K562 (cell line): ENCODE data around the gene ANKRD27. TPM values are rescaled to one million over a fixed set of nuclear protein-coding genes. Genes with fewer than 3 reads are reported as not detected.

Source experiments
- ELK3 ChIP-seq: fragments of 450-650 bp; formaldehyde crosslinking; IDR thresholded peaks from 2 replicates; pipeline ENCODE4 v1.4.0; 2020; ENCODE audit warnings: mild to moderate bottlenecking
- KLF1 ChIP-seq: fragments of 450-650 bp; IDR thresholded peaks from 2 replicates; pipeline ENCODE4 v1.6.1; 2016; ENCODE audit warnings: missing genetic modification characterization, missing compliant biosample characterization
- LCOR ChIP-seq: sonication (generic); formaldehyde crosslinking; IDR thresholded peaks from 2 replicates; pipeline ENCODE4 v1.8.0; 2022; ENCODE audit warnings: mild to moderate bottlenecking, missing genetic modification reagents
- NBN ChIP-seq: fragments of 450-650 bp; IDR thresholded peaks from 2 replicates; pipeline ENCODE4 v1.6.1; 2016; ENCODE audit warnings: low read depth, mild to moderate bottlenecking
- NFE2L1 ChIP-seq: fragments of 450-650 bp; IDR thresholded peaks from 2 replicates; pipeline ENCODE4 v1.6.1; 2016; ENCODE audit warnings: missing genetic modification characterization, low read depth, mild to moderate bottlenecking, missing compliant biosample characterization, moderate library complexity, borderline replicate concordance
- PPARD ChIP-seq: fragments of 250-450 bp; sonication (Bioruptor Pico); IDR thresholded peaks from 2 replicates; pipeline ENCODE4 v1.8.0; 2022; ENCODE audit warnings: inconsistent platforms, mild to moderate bottlenecking, moderate library complexity
- PURB ChIP-seq: sonication (generic); formaldehyde crosslinking; IDR thresholded peaks from 2 replicates; pipeline ENCODE4 v1.9.0; 2021; ENCODE audit warnings: low read depth, mild to moderate bottlenecking, missing genetic modification reagents
- RFX5 ChIP-seq: IDR thresholded peaks from 2 replicates; pipeline ENCODE4 v1.6.1; 2011; ENCODE audit warnings: low read depth, mild to moderate bottlenecking, improper control_type of control experiment, low read length
- SAFB ChIP-seq: fragments of 200-400 bp; formaldehyde crosslinking; IDR thresholded peaks from 2 replicates; pipeline ENCODE4 v1.6.1; 2017; ENCODE audit warnings: low read depth, low read length, borderline replicate concordance
- SMAD4 ChIP-seq: fragments of 250-450 bp; sonication (Bioruptor Pico); conservative IDR thresholded peaks from 2 replicates; pipeline ENCODE4 v1.8.0; 2021; ENCODE audit warnings: inconsistent platforms, mild to moderate bottlenecking, moderate library complexity
- ZBTB9 ChIP-seq: fragments of 450-650 bp; formaldehyde crosslinking; IDR thresholded peaks from 2 replicates; pipeline ENCODE4 v1.4.0; 2020; ENCODE audit warnings: mild to moderate bottlenecking, moderate library complexity
- ZNF197 ChIP-seq: fragments of 200-800 bp; sonication (Bioruptor generic); IDR thresholded peaks from 2 replicates; pipeline ENCODE4 v1.6.1; 2016; ENCODE audit warnings: low read depth, missing genetic modification characterization, missing compliant biosample characterization
- ZNF311 ChIP-seq: fragments of 250-450 bp; sonication (Bioruptor Pico); IDR thresholded peaks from 2 replicates; pipeline ENCODE4 v1.4.0; 2020; ENCODE audit warnings: mild to moderate bottlenecking, moderate library complexity
- ZNF639 ChIP-seq, 2 experiments: fragments of 200-800 bp in 1 of 2; sonication (Bioruptor generic) in 1 of 2; sonication (generic) in 1 of 2; formaldehyde crosslinking in 1 of 2; IDR thresholded peaks in 1 of 2; conservative IDR thresholded peaks in 1 of 2; 2 replicates each; pipeline versions ENCODE4 v1.5.0 to v1.6.1; 2016 to 2020; ENCODE audit warnings: missing compliant biosample characterization in 1 of 2, missing genetic modification characterization in 1 of 2, missing genetic modification reagents in 1 of 2
- ZNF766 ChIP-seq: fragments of 200-800 bp; sonication (Bioruptor generic); conservative IDR thresholded peaks from 2 replicates; pipeline ENCODE4 v1.6.1; 2016; ENCODE audit warnings: missing genetic modification characterization, missing compliant biosample characterization
- ZNF77 ChIP-seq: fragments of 250-450 bp; sonication (Bioruptor Pico); IDR thresholded peaks from 2 replicates; pipeline ENCODE4 v1.5.0; 2020
- polyA plus RNA-seq, 8 experiments: library from polyadenylated mRNA; depleted of rRNA in 4 of 8; stranded (reverse) in 5 of 8; unstranded in 3 of 8; fragments of >200 nt; fragmentation: Nextera tagmentation in 2 of 8; fragmentation: Illumina TruSeq in 1 of 8; extraction: Ambion mirVana in 2 of 8; extraction: Trizol in 1 of 8; gene quantifications; 2 replicates each; pipeline versions ENCODE4 v1.2.1 to v1.2.3, GENCODE V29; 2011 to 2014; ENCODE audit warnings: inconsistent platforms in 1 of 8, missing spikeins in 1 of 8
- total RNA-seq, 7 experiments: library from RNA; depleted of rRNA in 6 of 7; stranded (reverse); fragments of >200 nt in 6 of 7; fragmentation: Illumina TruSeq in 2 of 7; extraction: Trizol in 2 of 7; gene quantifications; 2 replicates each; pipeline versions ENCODE4 v1.2.1 to v1.2.3, GENCODE V29; 2011 to 2021; ENCODE audit warnings: low replicate concordance in 1 of 7
- TF ChIP-seq, protein P1 (sequence below): fragments of 250-450 bp; sonication (Bioruptor Pico); IDR thresholded peaks from 2 replicates; pipeline ENCODE4 v1.8.0; 2022; ENCODE audit warnings: inconsistent platforms, mild to moderate bottlenecking, moderate library complexity, borderline replicate concordance
- TF ChIP-seq, protein P2 (sequence below): fragments of 250-450 bp; sonication (Bioruptor Pico); IDR thresholded peaks from 2 replicates; pipeline ENCODE4 v1.5.0; 2020; ENCODE audit warnings: mild to moderate bottlenecking
- TF ChIP-seq, protein P3 (sequence below): fragments of 450-650 bp; formaldehyde crosslinking; IDR thresholded peaks from 2 replicates; pipeline ENCODE4 v1.4.0; 2022; ENCODE audit warnings: mild to moderate bottlenecking, moderate library complexity

Gene ANKRD27
- total and polyA plus RNA-seq, 9 of the 15 experiments (the other 6 are each of a cell fraction or from before 2014, with no cell fraction given) = 5.3 to 71.3 (median 54.2) TPM

DNA sequence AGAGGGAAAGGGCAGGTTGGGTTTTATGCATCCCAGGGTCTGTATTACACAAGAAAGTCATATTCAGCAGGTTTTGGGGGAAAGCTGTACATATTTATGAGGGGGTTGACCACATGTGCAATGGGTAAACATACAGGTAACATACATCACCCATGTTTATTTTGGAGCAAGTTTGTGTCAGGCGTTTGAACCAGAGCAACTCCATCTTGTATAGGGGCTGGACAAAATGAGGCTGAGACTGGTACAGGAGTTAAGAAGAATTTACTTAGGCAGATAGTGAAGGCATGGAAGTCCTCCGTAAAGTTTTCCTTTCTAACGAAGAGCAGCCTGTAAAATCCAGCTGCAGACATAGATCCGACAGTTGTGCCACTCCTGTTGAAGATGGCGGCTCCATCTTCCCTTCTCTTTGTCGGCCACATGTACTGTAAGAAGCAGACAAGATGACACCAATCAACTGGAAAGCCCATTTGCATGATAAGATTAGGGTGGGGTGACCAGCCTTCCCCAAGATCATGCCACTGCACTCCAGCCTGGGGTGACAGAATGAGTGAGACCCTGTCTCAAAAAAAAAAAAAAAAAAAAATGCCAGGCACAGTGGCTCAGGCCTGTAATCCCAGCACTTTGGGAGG is 12.0 kb upstream of the ANKRD27 start (continued):
- peak; percentile 97 for TF ChIP-seq ZBTB9 (CRISPR knock-in tag)
- peak; percentile 88 for TF ChIP-seq ELK3 (CRISPR knock-in tag)
- no peak for TF ChIP-seq PURB (CRISPR knock-in tag)
- TF ChIP-seq SMAD4 (CRISPR knock-in tag) = peak; percentile 97
- TF ChIP-seq, protein P1, sequence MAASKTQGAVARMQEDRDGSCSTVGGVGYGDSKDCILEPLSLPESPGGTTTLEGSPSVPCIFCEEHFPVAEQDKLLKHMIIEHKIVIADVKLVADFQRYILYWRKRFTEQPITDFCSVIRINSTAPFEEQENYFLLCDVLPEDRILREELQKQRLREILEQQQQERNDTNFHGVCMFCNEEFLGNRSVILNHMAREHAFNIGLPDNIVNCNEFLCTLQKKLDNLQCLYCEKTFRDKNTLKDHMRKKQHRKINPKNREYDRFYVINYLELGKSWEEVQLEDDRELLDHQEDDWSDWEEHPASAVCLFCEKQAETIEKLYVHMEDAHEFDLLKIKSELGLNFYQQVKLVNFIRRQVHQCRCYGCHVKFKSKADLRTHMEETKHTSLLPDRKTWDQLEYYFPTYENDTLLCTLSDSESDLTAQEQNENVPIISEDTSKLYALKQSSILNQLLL (CRISPR knock-in tag) = no peak
- peak; percentile 95 for TF ChIP-seq ZNF311 (CRISPR knock-in tag)
- TF ChIP-seq NBN = no peak
- TF ChIP-seq RFX5 = no peak
- TF ChIP-seq ZNF766 (CRISPR knock-in tag) = peak; percentile 91
- TF ChIP-seq, protein P2, sequence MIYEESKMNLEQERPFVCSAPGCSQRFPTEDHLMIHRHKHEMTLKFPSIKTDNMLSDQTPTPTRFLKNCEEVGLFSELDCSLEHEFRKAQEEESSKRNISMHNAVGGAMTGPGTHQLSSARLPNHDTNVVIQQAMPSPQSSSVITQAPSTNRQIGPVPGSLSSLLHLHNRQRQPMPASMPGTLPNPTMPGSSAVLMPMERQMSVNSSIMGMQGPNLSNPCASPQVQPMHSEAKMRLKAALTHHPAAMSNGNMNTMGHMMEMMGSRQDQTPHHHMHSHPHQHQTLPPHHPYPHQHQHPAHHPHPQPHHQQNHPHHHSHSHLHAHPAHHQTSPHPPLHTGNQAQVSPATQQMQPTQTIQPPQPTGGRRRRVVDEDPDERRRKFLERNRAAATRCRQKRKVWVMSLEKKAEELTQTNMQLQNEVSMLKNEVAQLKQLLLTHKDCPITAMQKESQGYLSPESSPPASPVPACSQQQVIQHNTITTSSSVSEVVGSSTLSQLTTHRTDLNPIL (CRISPR knock-in tag) = peak; percentile 83; the same call in 1 of the 2 replicates
- peak; percentile 75 for TF ChIP-seq PPARD (CRISPR knock-in tag)
- TF ChIP-seq LCOR (CRISPR knock-in tag) = no peak
- TF ChIP-seq ZNF197 = peak; percentile 71; the same call in 1 of the 2 replicates
- no peak for TF ChIP-seq ZNF77 (CRISPR knock-in tag)
- peak; percentile 40; the same call in 1 of the 2 replicates for TF ChIP-seq NFE2L1
- no peak for TF ChIP-seq SAFB
- TF ChIP-seq, protein P3, sequence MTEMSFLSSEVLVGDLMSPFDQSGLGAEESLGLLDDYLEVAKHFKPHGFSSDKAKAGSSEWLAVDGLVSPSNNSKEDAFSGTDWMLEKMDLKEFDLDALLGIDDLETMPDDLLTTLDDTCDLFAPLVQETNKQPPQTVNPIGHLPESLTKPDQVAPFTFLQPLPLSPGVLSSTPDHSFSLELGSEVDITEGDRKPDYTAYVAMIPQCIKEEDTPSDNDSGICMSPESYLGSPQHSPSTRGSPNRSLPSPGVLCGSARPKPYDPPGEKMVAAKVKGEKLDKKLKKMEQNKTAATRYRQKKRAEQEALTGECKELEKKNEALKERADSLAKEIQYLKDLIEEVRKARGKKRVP = peak; percentile 84
- TF ChIP-seq KLF1 (tag) = peak; percentile 43; the same call in 1 of the 2 replicates
- peak in 1 of 2 experiments; percentile 88; a peak in 2 of 4 replicates for TF ChIP-seq ZNF639 (CRISPR knock-in tag; conservative IDR thresholded peaks at IDR 0.05 in 1 of 2, IDR thresholded peaks at IDR 0.05 in 1 of 2)
